IMR-90 (cell line): Measurements from ENCODE around the gene SETD3. TPM values are rescaled to one million over a fixed set of nuclear protein-coding genes. Genes with fewer than 3 reads are reported as not detected.

Experiments used
- ATAC-seq: fragments of 200-7000 bp; cut with Tn5 transposase; 2 replicates; pipeline ENCODE4 v1.9.1; 2020; ENCODE audit warnings: low read depth, mild to moderate bottlenecking, moderate library complexity
- BruUV-seq: library from RNA; stranded (reverse); fragments of 400-500 nt; replicated peaks from 2 replicates; lab custom pipeline; 2021; lab: Mats Ljungman, UMichigan
- CTCF ChIA-PET: fragments of 300-600 bp; formaldehyde crosslinking; extraction: SDS; loops from one replicate; lab custom pipeline; 2021; ENCODE audit warnings: antibody characterized with exemption; lab: Yijun Ruan, JAX
- POLR2A ChIA-PET: fragments of 300-600 bp; sonication (Branson Sonifier 250); formaldehyde crosslinking; loops from one replicate; lab custom pipeline; 2022; ENCODE audit warnings: antibody characterized with exemption; ENCODE audit not compliant: unreplicated experiment; lab: Charles Lee
- DNase-seq: peaks from one replicate; pipeline ENCODE4 v3.0.0; 2013
- H2AFZ ChIP-seq: replicated peaks from 2 replicates; pipeline ENCODE3; 2013; ENCODE audit warnings: low read length, mild to moderate bottlenecking; ENCODE audit not compliant: poor library complexity
- H2AK5ac ChIP-seq: 2 replicates; pipeline ENCODE4 v1.6.1; 2013; ENCODE audit warnings: low read depth, low read length, inconsistent platforms
- H2AK9ac ChIP-seq: replicated peaks from 2 replicates; pipeline ENCODE3; 2013; ENCODE audit warnings: mild to moderate bottlenecking, low read depth, low read length, moderate library complexity; ENCODE audit not compliant: poor library complexity
- H2BK120ac ChIP-seq: 2 replicates; pipeline ENCODE4 v1.6.1; 2013; ENCODE audit warnings: low read depth, low read length, inconsistent platforms
- H2BK15ac ChIP-seq: 3 replicates; pipeline ENCODE4 v1.6.1; 2013; ENCODE audit warnings: low read depth, low read length, inconsistent platforms
- H2BK20ac ChIP-seq: 2 replicates; pipeline ENCODE4 v1.6.1; 2013; ENCODE audit warnings: low read depth, mild to moderate bottlenecking, inconsistent platforms, low read length, moderate library complexity
- H2BK5ac ChIP-seq: 2 replicates; pipeline ENCODE4 v1.6.1; 2013; ENCODE audit warnings: mild to moderate bottlenecking, low read depth, low read length, inconsistent platforms; ENCODE audit not compliant: poor library complexity, severe bottlenecking
- H3K14ac ChIP-seq: replicated peaks from 2 replicates; pipeline ENCODE4 v1.6.1; 2013; ENCODE audit warnings: low read depth, low read length, inconsistent platforms
- H3K18ac ChIP-seq: 2 replicates; pipeline ENCODE4 v1.6.1; 2013; ENCODE audit warnings: low read depth, low read length, control low read depth
- H3K23ac ChIP-seq: 2 replicates; pipeline ENCODE4 v1.6.1; 2013; ENCODE audit warnings: low read depth, low read length, inconsistent platforms
- H3K27ac ChIP-seq: 2 replicates; pipeline ENCODE4 v1.5.1; 2013; ENCODE audit warnings: mild to moderate bottlenecking, control low read depth, low read length; ENCODE audit not compliant: insufficient read depth
- H3K27me3 ChIP-seq: 2 replicates; pipeline ENCODE4 v1.6.1; 2013; ENCODE audit warnings: low read length; ENCODE audit not compliant: control insufficient read depth, insufficient read depth
- H3K36me3 ChIP-seq: 2 replicates; pipeline ENCODE4 v1.6.1; 2013; ENCODE audit warnings: low read length, mixed read lengths; ENCODE audit not compliant: control insufficient read depth, insufficient read depth
- H3K4ac ChIP-seq: 2 replicates; pipeline ENCODE4 v1.6.1; 2013; ENCODE audit warnings: low read depth, low read length, inconsistent platforms
- H3K4me1 ChIP-seq: 2 replicates; pipeline ENCODE4 v1.6.1; 2013; ENCODE audit warnings: low read length, mixed read lengths; ENCODE audit not compliant: control insufficient read depth, insufficient read depth
- H3K4me2 ChIP-seq: 2 replicates; pipeline ENCODE4 v1.6.1; 2013; ENCODE audit warnings: low read depth, mild to moderate bottlenecking, control low read depth, low read length, moderate library complexity
- H3K4me3 ChIP-seq: 2 replicates; pipeline ENCODE4 v1.5.1; 2013; ENCODE audit warnings: low read depth, mild to moderate bottlenecking, control low read depth, low read length, moderate library complexity; ENCODE audit not compliant: insufficient read depth
- H3K56ac ChIP-seq: 2 replicates; pipeline ENCODE4 v1.6.1; 2013; ENCODE audit warnings: low read length, inconsistent platforms; ENCODE audit not compliant: insufficient read depth; ENCODE audit errors: extremely low read depth
- H3K79me1 ChIP-seq, 2 experiments: 2 replicates each; pipeline ENCODE4 v1.6.1; 2013; ENCODE audit warnings: low read length in 2 of 2, inconsistent platforms in 1 of 2, low read depth in 1 of 2
- H3K9ac ChIP-seq: 2 replicates; pipeline ENCODE4 v1.6.1; 2013; ENCODE audit warnings: low read depth, low read length, control low read depth
- H3K9me1 ChIP-seq: 2 replicates; pipeline ENCODE4 v1.6.1; 2013; ENCODE audit warnings: low read length, inconsistent platforms; ENCODE audit not compliant: insufficient read depth
- H3K9me3 ChIP-seq: 2 replicates; pipeline ENCODE4 v1.6.1; 2013; ENCODE audit warnings: low read length; ENCODE audit not compliant: control insufficient read depth, insufficient read depth
- H4K20me1 ChIP-seq: 2 replicates; pipeline ENCODE4 v1.6.1; 2013; ENCODE audit warnings: low read length, inconsistent platforms; ENCODE audit not compliant: insufficient read depth
- H4K5ac ChIP-seq: 2 replicates; pipeline ENCODE4 v1.6.1; 2013; ENCODE audit warnings: mild to moderate bottlenecking, low read depth, low read length, control low read depth
- H4K8ac ChIP-seq, 2 experiments: 2 replicates each; pipeline ENCODE4 v1.6.1; 2013; ENCODE audit warnings: low read depth in 2 of 2, low read length in 2 of 2, control low read depth in 1 of 2, inconsistent platforms in 1 of 2
- H4K91ac ChIP-seq: 2 replicates; pipeline ENCODE4 v1.6.1; 2013; ENCODE audit warnings: low read depth, low read length, inconsistent platforms; ENCODE audit not compliant: insufficient read depth
- CEBPB ChIP-seq: IDR thresholded peaks from 2 replicates; pipeline ENCODE4 v1.6.1; 2012; ENCODE audit warnings: low read depth, low read length, improper control_type of control experiment
- CHD1 ChIP-seq: IDR thresholded peaks from 2 replicates; pipeline ENCODE4 v1.6.1; 2012; ENCODE audit warnings: low read depth, low read length, improper control_type of control experiment
- CTCF ChIP-seq: conservative IDR thresholded peaks from 2 replicates; pipeline ENCODE4 v1.5.1; 2012; ENCODE audit warnings: mild to moderate bottlenecking, low read depth, low read length, improper control_type of control experiment
- ELK1 ChIP-seq: fragments of 150-350 bp; IDR thresholded peaks from 2 replicates; pipeline ENCODE4 v1.6.1; 2016; ENCODE audit warnings: low read depth, mild to moderate bottlenecking, low read length, moderate library complexity, borderline replicate concordance
- MAZ ChIP-seq: IDR thresholded peaks from 2 replicates; pipeline ENCODE4 v1.6.1; 2012; ENCODE audit warnings: low read depth, mild to moderate bottlenecking, low read length, improper control_type of control experiment, moderate library complexity, borderline replicate concordance
- MXI1 ChIP-seq: IDR thresholded peaks from 2 replicates; pipeline ENCODE4 v1.6.1; 2012; ENCODE audit warnings: low read depth, mild to moderate bottlenecking, low read length, moderate library complexity, borderline replicate concordance
- NFE2L2 ChIP-seq: fragments of 150-350 bp; IDR thresholded peaks from 2 replicates; pipeline ENCODE4 v1.6.1; 2016; ENCODE audit warnings: low read depth, mild to moderate bottlenecking, low read length
- POLR2A ChIP-seq: IDR thresholded peaks from 2 replicates; pipeline ENCODE4 v1.6.1; 2012; ENCODE audit warnings: mild to moderate bottlenecking, low read depth, low read length
- RAD21 ChIP-seq: IDR thresholded peaks from 2 replicates; pipeline ENCODE4 v1.6.1; 2012; ENCODE audit warnings: low read length, improper control_type of control experiment
- RCOR1 ChIP-seq: IDR thresholded peaks from 2 replicates; pipeline ENCODE4 v1.6.1; 2012; ENCODE audit warnings: mild to moderate bottlenecking, low read length, improper control_type of control experiment; ENCODE audit not compliant: insufficient replicate concordance
- RFX5 ChIP-seq: IDR thresholded peaks from 2 replicates; pipeline ENCODE4 v1.8.0; 2012; ENCODE audit warnings: low read depth, mild to moderate bottlenecking, low read length, moderate library complexity
- USF2 ChIP-seq: fragments of 150-350 bp; IDR thresholded peaks from 2 replicates; pipeline ENCODE4 v1.6.1; 2017; ENCODE audit warnings: mild to moderate bottlenecking, antibody characterized with exemption, low read length, low read depth
- WGBS, 2 experiments: methylation state at CpG; one replicate each; pipeline versions ENCODE4 v1.1.5 to v1.1.7; 2013; ENCODE audit warnings: missing lambda C conversion rate in 2 of 2; ENCODE audit not compliant: insufficient read length in 1 of 2; ENCODE audit errors: extremely low coverage in 2 of 2; 5-methylcytosine and 5-hydroxymethylcytosine counted together
- dilution Hi-C: fragments of 300-500 bp; cut with HindIII; formaldehyde crosslinking; loops from one replicate; pipeline ENCODE4 v1.14.3; 2018; ENCODE audit warnings: low sequenced_read_pairs; ENCODE audit not compliant: unreplicated experiment
- in situ Hi-C: fragments of 300-500 bp; cut with MboI; formaldehyde crosslinking; loops from 3 replicates; pipeline ENCODE4 v1.14.3; 2019; ENCODE audit warnings: low sequenced_read_pairs, inconsistent platforms, mixed read lengths
- intact Hi-C: fragments of 100-400 bp; cut with micrococcal nuclease; formaldehyde crosslinking; loops from 2 replicates; pipeline ENCODE4 v1.10.0; 2022
- polyA plus RNA-seq, 3 experiments: library from polyadenylated mRNA; depleted of rRNA; stranded (reverse); fragments of >200 nt; gene quantifications; 2 replicates each; pipeline ENCODE4 v1.2.3, GENCODE V29; 2012; ENCODE audit warnings: low replicate concordance in 1 of 3
- total RNA-seq: library from RNA; depleted of rRNA; stranded (reverse); fragments of >200 nt; gene quantifications from 2 replicates; pipeline ENCODE4 v1.2.3, GENCODE V29; 2012

The SETD3 gene
- total and polyA plus RNA-seq, 2 of the 4 experiments (the other 2 are of a cell fraction) = 18.8 to 31.9 TPM

DNA sequence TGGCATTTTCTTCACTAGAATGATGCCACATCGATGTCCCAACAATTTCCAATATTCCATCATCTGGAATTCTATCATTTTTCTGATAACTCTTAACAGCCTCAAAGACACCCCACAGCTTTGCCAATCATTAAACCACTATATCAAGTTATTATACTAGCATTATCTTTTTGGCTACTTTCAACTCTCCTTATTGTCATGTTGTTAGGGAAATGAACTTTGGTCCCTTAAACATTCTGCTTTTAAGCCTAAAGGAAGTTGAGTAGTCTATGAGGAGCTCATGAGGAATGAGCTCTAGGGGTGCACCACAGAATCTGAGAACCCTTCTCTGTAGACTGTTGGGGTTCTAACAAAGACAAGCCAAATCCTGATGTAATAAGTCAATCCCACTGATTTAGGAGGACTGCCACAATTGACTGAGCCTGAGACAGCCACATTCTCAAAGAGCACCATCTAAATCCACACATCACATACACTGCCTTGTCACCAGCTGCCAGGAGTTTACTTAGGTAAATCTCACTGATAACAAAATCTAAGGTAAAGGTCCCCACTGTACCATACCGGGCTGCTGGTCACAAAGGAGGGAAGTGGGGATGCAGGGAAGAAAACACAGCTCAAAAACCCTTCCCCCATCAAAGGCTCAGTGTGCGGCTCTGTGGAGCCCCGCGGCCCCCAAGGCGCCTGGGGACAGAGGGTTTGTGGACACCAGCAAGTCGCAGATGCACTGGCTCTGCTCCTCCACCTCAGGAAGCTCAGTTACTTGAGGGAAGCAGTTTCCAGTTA lies 58.2 kb downstream of the SETD3 start (continued):
- TF ChIP-seq NFE2L2 = no peak

- in situ Hi-C loops = no loop called here
- Histone ChIP-seq H3K9me3 (no peaks in the 10 kb centered on the region), H2BK15ac (no peak overlapping the region), H2AFZ (no peak overlapping the region), H2BK120ac (no peak overlapping the region), H2BK20ac (no peak overlapping the region), H4K20me1 (no peaks in the 10 kb centered on the region; the same call in none of the 2 replicates), H2AK9ac (no peak overlapping the region), H3K79me1 (peaks cover 0 to 12% of the 10 kb centered on the region in 2 experiments; a peak in 1 of 4 replicates), H4K8ac (no peak overlapping the region), H3K27ac (no peak overlapping the region), H3K4me2 (no peak overlapping the region), H3K4ac (no peak overlapping the region; the same call in 1 of the 2 replicates), H3K4me1 (no peaks in the 10 kb centered on the region; the same call in 1 of the 2 replicates), H3K56ac (no peak overlapping the region), H2AK5ac (no peak overlapping the region), H2BK5ac (no peak overlapping the region), H3K4me3 (no peak overlapping the region), H3K27me3 (no peaks in the 10 kb centered on the region), H3K14ac (no peak overlapping the region), H4K91ac (no peak overlapping the region), H3K18ac (no peak overlapping the region), H3K9ac (no peak overlapping the region), H3K36me3 (no peaks in the 10 kb centered on the region), H3K23ac (no peak overlapping the region), H3K9me1 (0 out of 2 replicates have a peak, but pooled peaks cover 4% of the 10 kb centered on the region), H4K5ac (no peak overlapping the region)
- dilution Hi-C loops = no loop called here
- DNase-seq (no peak), ATAC-seq (no peak)
- TF ChIP-seq RCOR1 (no peak), MXI1 (no peak), MAZ (no peak), CHD1 (no peak), USF2 (no peak), ELK1 (no peak), CTCF (no peak), RAD21 (no peak), POLR2A (no peak), RFX5 (no peak), NFE2L2 (no peak), CEBPB (no peak)
- ChIA-PET CTCF (no interaction called here), POLR2A (no interaction called here)
- intact Hi-C loops = no loop called here
- no CpG with 5 or more reads among the region's 6 CpGs for WGBS, 2 experiments
- BruUV-seq = no TSS peak
Measured at GRCh38 chr14:99420711-99421110, 59.9 kb downstream of the SETD3 start.
